Smooth muscle cell (in vitro differentiated cells): ENCODE measurements around the gene METTL24. TPM values are rescaled to one million over a fixed set of nuclear protein-coding genes. Genes with fewer than 3 reads are reported as not detected.
A peak's percentile ranks its signal among the peaks of the same experiment; 100 is the strongest.

ENCODE experiments used
- DNase-seq: peaks from one replicate; lab custom pipeline; 2025; ENCODE audit not compliant: unreplicated experiment; lab: John Stamatoyannopoulos, UW
- H2AFZ ChIP-seq: fragments of 200-600 bp; sonication (generic); 2 replicates; pipeline ENCODE4 v1.6.0; 2016; ENCODE audit warnings: antibody characterized with exemption, low read depth, mild to moderate bottlenecking
- H3F3A ChIP-seq: fragments of 200-600 bp; sonication (generic); 2 replicates; pipeline ENCODE4 v1.6.0; 2017; ENCODE audit warnings: antibody characterized with exemption, low read depth
- H3K27ac ChIP-seq: fragments of 200-600 bp; sonication (generic); 2 replicates; pipeline ENCODE4 v1.5.1; 2016; ENCODE audit warnings: low read depth, mild to moderate bottlenecking
- H3K27me3 ChIP-seq: fragments of 200-600 bp; sonication (generic); 2 replicates; pipeline ENCODE4 v1.6.1; 2016; ENCODE audit warnings: low read depth, mild to moderate bottlenecking
- H3K36me3 ChIP-seq: fragments of 200-600 bp; sonication (generic); 2 replicates; pipeline ENCODE4 v1.5.1; 2016; ENCODE audit warnings: low read depth
- H3K4me1 ChIP-seq: fragments of 200-600 bp; sonication (generic); 2 replicates; pipeline ENCODE4 v1.5.1; 2016; ENCODE audit warnings: low read depth
- H3K4me2 ChIP-seq: fragments of 200-600 bp; sonication (generic); 2 replicates; pipeline ENCODE4 v1.6.0; 2016; ENCODE audit warnings: mild to moderate bottlenecking
- H3K4me3 ChIP-seq: fragments of 200-600 bp; sonication (generic); 2 replicates; pipeline ENCODE4 v1.5.1; 2016; ENCODE audit warnings: mild to moderate bottlenecking
- H3K79me2 ChIP-seq: fragments of 200-600 bp; sonication (generic); 2 replicates; pipeline ENCODE4 v1.6.0; 2016; ENCODE audit warnings: low read depth, mild to moderate bottlenecking
- H3K9ac ChIP-seq: fragments of 200-600 bp; sonication (generic); 2 replicates; pipeline ENCODE4 v1.6.0; 2016; ENCODE audit warnings: low read depth
- H3K9me3 ChIP-seq: fragments of 200-600 bp; sonication (generic); replicated peaks from 2 replicates; pipeline ENCODE4 v1.5.1; 2016; ENCODE audit warnings: low read depth
- H4K20me1 ChIP-seq: fragments of 200-600 bp; sonication (generic); 2 replicates; pipeline ENCODE4 v1.6.0; 2016; ENCODE audit warnings: low read depth
- CTCF ChIP-seq: fragments of 200-600 bp; sonication (generic); IDR thresholded peaks from 2 replicates; pipeline ENCODE4 v1.5.1; 2017; ENCODE audit warnings: borderline replicate concordance, mild to moderate bottlenecking, antibody characterized with exemption; ENCODE audit not compliant: insufficient read depth, poor library complexity, severe bottlenecking
- WGBS: methylation state at CpG from one replicate; pipeline ENCODE4 v1.1.7; 2016; ENCODE audit warnings: low lambda C conversion rate; 5-methylcytosine and 5-hydroxymethylcytosine counted together
- polyA plus RNA-seq: library from polyadenylated mRNA; unstranded; fragments of >200 nt; fragmentation: Nextera tagmentation; extraction: Ambion mirVana; gene quantifications from 2 replicates; pipeline ENCODE4 v1.2.1, GENCODE V29; 2016
- total RNA-seq: library from RNA; depleted of rRNA; stranded (reverse); fragments of >200 nt; gene quantifications from 2 replicates; pipeline ENCODE4 v1.2.3, GENCODE V29; 2014

METTL24 gene
- total and polyA plus RNA-seq, 2 experiments from 2014 or later = 0.74 to 2.6 TPM

- Histone ChIP-seq H3K79me2 (no peaks in the 10 kb centered on the region), H3K9ac (no peak overlapping the region), H2AFZ (peak overlapping the region; percentile 90), H3K4me1 (peaks cover 50% of the 10 kb centered on the region), H3K9me3 (no peaks in the 10 kb centered on the region), H3K36me3 (no peaks in the 10 kb centered on the region), H3K27ac (no peak overlapping the region), H3K4me2 (peak overlapping the region; percentile 99), H4K20me1 (no peaks in the 10 kb centered on the region), H3F3A (no peaks in the 10 kb centered on the region), H3K27me3 (peaks cover 25% of the 10 kb centered on the region), H3K4me3 (peak overlapping the region; percentile 71)
- DNase-seq = no peak
- TF ChIP-seq CTCF = no peak
- 54% methylated on average over 13 of the region's 13 CpGs for whole genome bisulfite sequencing
Observed at GRCh38 chr6:110358553-110359160, 508 bp upstream of the METTL24 start.

- H4K20me1 ChIP-seq = no peaks in the 10 kb centered on the region
- DNase-seq = no peak
- TF ChIP-seq CTCF = no peak
- WGBS = 53% methylated on average over 14 of the region's 14 CpGs
- H3K4me3 ChIP-seq = peak overlapping the region; percentile 71
- peaks cover 25% of the 10 kb centered on the region for H3K27me3 ChIP-seq
- no peaks in the 10 kb centered on the region for H3K36me3 ChIP-seq
- peak overlapping the region; percentile 94 for H2AFZ ChIP-seq
- no peak overlapping the region for H3K27ac ChIP-seq
- no peaks in the 10 kb centered on the region for H3K9me3 ChIP-seq
- peak overlapping the region; percentile 99 for H3K4me2 ChIP-seq
- H3F3A ChIP-seq = no peaks in the 10 kb centered on the region
- H3K4me1 ChIP-seq = peaks cover 63% of the 10 kb centered on the region
- H3K9ac ChIP-seq = no peak overlapping the region
- no peaks in the 10 kb centered on the region for H3K79me2 ChIP-seq
Observed at GRCh38 chr6:110357298-110357663, 868 bp downstream of the METTL24 start.

- Histone ChIP-seq H3F3A (no peaks in the 10 kb centered on the region), H4K20me1 (no peaks in the 10 kb centered on the region), H3K36me3 (no peaks in the 10 kb centered on the region), H3K4me2 (peak overlapping the region; percentile 99), H3K9ac (no peak overlapping the region), H3K4me1 (peaks cover 66% of the 10 kb centered on the region), H3K27me3 (peaks cover 25% of the 10 kb centered on the region), H3K79me2 (no peaks in the 10 kb centered on the region), H2AFZ (no peak overlapping the region), H3K9me3 (no peaks in the 10 kb centered on the region), H3K27ac (no peak overlapping the region), H3K4me3 (no peak overlapping the region)
- TF ChIP-seq CTCF = no peak
- 85% methylated on average over 15 of the region's 15 CpGs for WGBS
- DNase-seq = no peak
Observed at GRCh38 chr6:110356778-110357177, 1.4 kb downstream of the METTL24 start.

- H4K20me1 ChIP-seq = no peaks in the 10 kb centered on the region
- TF ChIP-seq CTCF = no peak
- DNase-seq = no peak
Observed at GRCh38 chr6:110355727-110356126, 2.4 kb downstream of the METTL24 start.

More at GRCh38 chr6:110355727-110356126, 2.4 kb downstream of the METTL24 start:
- H3K27me3 ChIP-seq = peaks cover 25% of the 10 kb centered on the region
- no peak overlapping the region for H3K4me3 ChIP-seq
- no peaks in the 10 kb centered on the region for H3K9me3 ChIP-seq
- no peaks in the 10 kb centered on the region for H3K79me2 ChIP-seq
- no peak overlapping the region for H3K4me2 ChIP-seq
- WGBS = 60% methylated on average over 2 of the region's 2 CpGs
- H3K36me3 ChIP-seq = no peaks in the 10 kb centered on the region
- H3K27ac ChIP-seq = no peak overlapping the region
- no peak overlapping the region for H3K9ac ChIP-seq
- no peaks in the 10 kb centered on the region for H3F3A ChIP-seq
- H3K4me1 ChIP-seq = peaks cover 66% of the 10 kb centered on the region
- H2AFZ ChIP-seq = no peak overlapping the region
